ENCODE measurements around the gene BTN2A1. TPM values are rescaled to one million over a fixed set of nuclear protein-coding genes. Genes with fewer than 3 reads are reported as not detected.
A peak's percentile ranks its signal among the peaks of the same experiment; 100 is the strongest.

The BTN2A1 gene
- total and polyA plus RNA-seq, 9 of the 15 experiments (the other 6 are each of a cell fraction or from before 2014, with no cell fraction given) = 6.7 to 22.1 (median 16.4) TPM

DNA sequence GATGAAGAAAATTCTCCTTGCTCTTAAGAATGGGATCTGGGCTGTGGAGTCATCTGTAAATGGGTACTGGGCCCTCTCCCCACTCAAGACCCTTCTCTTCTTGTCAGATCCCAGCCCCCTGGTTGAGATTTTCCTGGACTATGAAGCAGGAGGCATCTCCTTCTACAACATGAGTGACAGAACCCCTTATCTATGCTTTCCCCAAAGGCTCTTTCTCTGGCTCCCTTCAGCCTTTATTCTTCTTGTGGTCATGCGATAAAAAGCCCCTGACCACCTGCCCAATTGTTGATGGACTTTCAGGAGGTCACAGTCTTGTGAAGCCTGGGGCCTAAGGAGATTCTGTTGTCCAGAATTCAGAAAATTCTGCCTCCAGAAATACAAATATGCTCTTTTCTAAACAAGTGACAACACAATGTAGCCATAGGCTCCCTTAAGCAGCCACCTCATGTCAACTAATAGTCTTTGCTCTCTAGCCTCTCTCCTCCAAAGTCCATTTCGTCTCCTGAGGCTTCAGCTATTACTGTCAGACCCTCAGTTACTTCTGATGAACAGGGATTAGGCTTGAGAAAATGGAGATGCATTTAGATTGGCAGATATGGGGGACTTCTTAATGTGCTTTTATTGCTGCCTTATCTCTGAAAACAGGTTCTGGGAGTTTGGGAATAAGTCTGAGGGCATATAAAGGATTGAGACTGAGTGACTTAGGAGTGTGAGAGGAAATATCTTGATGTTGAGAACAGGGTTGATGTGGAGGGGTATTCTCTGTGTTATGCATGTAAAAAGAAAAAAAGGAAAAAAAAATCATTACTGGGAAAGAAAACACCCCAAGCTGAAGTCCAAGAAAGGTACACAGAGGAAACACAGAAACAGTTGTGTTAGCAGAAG is 20.6 kb downstream of the BTN2A1 start (continued):
- TF ChIP-seq, protein P1, sequence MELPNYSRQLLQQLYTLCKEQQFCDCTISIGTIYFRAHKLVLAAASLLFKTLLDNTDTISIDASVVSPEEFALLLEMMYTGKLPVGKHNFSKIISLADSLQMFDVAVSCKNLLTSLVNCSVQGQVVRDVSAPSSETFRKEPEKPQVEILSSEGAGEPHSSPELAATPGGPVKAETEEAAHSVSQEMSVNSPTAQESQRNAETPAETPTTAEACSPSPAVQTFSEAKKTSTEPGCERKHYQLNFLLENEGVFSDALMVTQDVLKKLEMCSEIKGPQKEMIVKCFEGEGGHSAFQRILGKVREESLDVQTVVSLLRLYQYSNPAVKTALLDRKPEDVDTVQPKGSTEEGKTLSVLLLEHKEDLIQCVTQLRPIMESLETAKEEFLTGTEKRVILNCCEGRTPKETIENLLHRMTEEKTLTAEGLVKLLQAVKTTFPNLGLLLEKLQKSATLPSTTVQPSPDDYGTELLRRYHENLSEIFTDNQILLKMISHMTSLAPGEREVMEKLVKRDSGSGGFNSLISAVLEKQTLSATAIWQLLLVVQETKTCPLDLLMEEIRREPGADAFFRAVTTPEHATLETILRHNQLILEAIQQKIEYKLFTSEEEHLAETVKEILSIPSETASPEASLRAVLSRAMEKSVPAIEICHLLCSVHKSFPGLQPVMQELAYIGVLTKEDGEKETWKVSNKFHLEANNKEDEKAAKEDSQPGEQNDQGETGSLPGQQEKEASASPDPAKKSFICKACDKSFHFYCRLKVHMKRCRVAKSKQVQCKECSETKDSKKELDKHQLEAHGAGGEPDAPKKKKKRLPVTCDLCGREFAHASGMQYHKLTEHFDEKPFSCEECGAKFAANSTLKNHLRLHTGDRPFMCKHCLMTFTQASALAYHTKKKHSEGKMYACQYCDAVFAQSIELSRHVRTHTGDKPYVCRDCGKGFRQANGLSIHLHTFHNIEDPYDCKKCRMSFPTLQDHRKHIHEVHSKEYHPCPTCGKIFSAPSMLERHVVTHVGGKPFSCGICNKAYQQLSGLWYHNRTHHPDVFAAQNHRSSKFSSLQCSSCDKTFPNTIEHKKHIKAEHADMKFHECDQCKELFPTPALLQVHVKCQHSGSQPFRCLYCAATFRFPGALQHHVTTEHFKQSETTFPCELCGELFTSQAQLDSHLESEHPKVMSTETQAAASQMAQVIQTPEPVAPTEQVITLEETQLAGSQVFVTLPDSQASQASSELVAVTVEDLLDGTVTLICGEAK (IDR thresholded peaks at IDR 0.05) = 0 out of 2 replicates have a peak, but pooled peaks have one; percentile 33
- TF ChIP-seq, protein P1 (CRISPR knock-in tag; IDR thresholded peaks at IDR 0.05) = no peak
- no peak for TF ChIP-seq ZNF75A (CRISPR knock-in tag; IDR thresholded peaks at IDR 0.05)
- TF ChIP-seq CHD7 (IDR thresholded peaks at IDR 0.05; ENCODE audit: low read depth, low read length) = no peak
- peak; percentile 75 for TF ChIP-seq CBFA2T3 (IDR thresholded peaks at IDR 0.05)
- TF ChIP-seq SOX6 (IDR thresholded peaks at IDR 0.05) = 0 out of 2 replicates have a peak, but pooled peaks have one; percentile 40
